Stimulated activated CD4-positive, alpha-beta T cell treated with anti-CD3 and anti-CD28 coated beads, TNF-alpha, amount 100 ng/mL, for 24 hours (primary cell): ENCODE measurements around the gene EFNB3.
A peak's percentile ranks its signal among the peaks of the same experiment; 100 is the strongest.

Experiments used
- DNase-seq, 3 experiments: peaks; one replicate each; pipeline ENCODE4 v3.0.0-alpha.2; 2020; ENCODE audit warnings: low read depth in 3 of 3

The EFNB3 gene

DNA sequence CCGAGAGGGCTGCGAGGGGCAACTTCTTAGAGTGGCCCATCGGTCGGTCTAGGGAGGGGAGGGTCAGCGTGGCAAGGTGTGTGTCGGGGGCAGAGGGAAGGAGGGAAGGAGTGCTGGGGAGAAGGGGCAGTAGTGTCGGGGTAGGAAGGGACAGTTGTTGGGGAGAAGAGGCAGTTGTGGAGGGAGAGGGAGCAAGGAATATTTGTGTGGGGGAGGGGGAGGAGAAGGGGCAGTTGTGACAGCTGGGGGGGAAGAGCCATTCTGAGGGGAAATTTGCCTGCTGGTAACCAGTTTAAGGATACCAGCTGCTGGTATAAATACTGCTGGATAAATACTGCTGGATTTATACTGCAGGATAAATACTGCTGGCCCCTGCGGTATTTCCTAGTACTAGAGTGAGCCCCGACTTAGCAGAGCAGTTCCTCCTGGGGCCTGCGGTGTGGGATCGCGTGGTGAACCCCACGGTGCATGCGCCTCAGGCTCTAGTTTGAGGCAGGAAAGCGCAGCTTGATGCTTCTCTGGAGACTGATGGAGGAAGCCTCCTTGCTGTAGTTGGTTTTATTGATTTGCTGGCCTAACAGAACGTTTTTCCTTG, 12.9 kb downstream of the EFNB3 start:
- DNase-seq: peak in 1 of 3 experiments; percentile 15

DNA sequence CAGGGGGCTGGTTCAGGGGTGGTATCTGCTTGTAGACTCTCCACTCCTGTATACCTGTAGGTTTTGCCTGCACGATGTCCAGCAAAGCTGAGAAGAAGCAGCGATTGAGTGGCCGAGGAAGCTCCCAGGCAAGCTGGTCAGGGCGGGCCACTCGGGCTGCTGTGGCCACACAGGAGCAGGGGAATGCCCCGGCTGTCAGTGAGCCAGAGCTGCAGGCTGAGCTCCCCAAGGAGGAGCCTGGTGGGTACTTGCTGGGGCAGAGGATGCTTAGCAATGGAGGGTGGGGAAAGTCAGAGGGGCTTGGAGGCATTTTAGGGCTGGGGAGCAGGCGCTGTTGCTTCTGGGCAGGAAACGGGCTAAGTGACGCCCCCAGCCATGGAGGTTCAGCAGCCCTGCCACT, 14.7 kb downstream of the EFNB3 start:
- no peak for DNase-seq

DNA sequence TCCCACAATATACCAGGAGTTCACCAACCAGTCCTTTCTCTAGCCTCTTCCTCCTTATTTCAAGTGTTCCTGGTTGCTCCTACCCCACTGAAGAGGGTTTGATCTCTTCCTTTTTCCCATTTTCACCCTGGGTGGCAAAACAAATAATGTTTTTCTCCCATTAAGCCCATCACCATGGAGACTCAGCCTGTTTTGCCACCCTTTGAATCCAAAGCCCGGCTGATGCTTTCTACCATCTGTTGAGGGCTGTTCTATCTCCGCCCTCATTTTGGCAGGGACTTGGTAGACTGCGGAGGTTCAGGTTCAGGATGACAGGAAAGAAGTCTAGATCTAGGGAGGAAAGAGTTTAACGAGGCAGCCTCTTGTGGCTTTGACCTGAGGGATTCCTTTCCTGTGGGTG, 15.1 kb downstream of the EFNB3 start:
- no peak for DNase-seq

DNA sequence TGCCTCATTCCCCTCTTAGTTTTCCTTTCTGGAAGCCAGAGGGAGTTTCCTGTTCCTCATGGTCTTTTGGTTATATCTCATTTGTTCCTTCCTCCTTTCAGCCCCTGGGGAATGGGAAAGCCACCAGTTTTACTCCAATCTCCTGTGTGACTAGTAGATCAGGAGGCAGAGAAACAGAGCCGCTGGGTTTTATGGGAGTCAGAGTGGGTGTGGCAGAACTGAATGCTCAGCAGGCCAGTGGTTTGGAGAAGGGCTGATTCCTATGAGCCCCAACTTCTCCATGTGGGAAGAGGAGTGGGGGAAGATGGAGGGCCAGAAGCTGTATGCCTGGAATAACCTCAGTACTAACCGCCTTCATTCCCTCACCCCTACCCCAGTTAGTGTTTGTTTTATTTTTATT, 16.6 kb downstream of the EFNB3 start:
- DNase-seq: no peak

DNA sequence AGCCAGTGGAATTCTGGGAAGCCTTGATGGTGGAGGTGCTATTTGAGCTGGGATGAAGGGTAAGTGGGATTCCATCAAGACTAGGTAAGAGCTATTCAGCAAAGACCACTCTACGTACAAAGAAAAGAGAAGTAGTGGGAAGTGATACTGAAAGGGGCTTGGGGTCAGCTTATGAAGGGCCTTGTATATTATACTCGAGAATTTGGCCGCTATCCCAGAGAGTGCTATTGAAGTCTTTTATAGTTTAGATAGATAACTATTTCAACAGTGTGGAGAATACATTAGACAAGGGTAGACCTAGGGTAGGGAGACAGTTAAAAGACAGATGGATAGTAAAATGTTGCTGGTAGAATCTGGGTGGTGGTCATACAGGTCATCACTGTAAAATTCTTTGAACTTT, 22.9 kb downstream of the EFNB3 start:
- no peak for DNase-seq

DNA sequence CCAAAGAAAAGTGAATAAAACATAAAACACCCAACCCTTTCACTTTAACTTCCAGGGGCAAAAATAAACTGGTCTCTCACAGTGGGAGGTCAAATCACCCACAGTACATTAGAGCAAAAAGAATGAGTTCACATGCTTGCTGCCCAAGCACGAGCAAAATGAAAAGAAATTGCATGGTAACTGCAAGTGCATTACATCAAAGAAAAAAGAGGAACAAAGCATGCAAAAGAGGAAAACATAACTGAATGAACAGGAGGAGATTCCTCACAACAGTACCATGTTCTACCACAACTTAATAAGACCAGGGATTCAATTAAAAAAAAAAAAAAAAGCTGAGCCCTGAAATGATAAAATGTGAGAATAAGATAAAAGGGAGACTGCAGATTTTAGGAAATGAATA, 24.8 kb downstream of the EFNB3 start:
- DNase-seq: no peak

DNA sequence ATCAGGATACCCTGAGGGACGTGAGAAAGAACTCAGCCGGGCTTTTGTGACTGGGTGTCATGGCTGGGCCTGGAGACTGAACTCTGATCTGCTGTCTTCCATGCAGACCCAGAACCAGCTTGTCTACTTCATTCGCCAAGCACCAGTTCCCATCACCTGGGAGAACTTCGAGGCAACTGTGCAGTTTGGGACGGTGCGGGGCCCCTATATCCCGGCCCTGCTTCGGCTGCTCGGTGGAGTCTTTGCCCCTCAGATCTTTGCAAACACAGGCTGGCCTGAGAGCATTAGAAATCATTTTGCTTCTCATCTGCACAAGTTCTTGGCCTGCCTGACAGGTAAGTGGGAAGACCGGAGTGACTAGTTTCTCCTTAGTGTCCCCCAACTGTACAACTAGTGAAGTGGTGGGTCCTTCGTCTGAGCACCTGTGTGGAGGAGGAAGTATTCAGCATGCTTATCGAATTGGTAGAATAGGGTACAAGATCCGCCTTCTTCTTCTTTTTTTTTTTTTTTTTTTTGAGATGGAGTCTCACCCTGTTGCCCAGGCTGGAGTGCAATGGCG, 28.1 kb downstream of the EFNB3 start:
- DNase-seq: no peak

DNA sequence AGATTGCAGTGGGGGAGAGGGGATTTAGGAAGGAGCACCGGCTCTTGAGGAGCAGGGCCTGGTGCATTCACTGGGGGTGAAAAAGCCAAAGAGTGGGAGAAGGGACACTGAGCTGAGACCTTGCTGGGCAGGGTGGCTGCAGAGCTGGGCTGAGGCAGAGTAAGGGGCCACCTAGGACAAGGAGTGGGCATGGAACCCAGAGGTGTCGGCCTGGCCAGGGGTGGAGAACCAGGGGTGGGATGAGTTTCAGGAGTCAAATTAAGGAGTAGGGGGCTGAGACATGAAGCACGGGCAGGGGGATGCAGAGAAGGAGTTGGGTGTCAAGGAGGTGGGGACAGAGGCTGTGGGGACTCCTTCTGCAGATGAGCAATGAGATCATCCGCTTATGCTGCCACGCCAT, 32.6 kb downstream of the EFNB3 start:
- DNase-seq: no peak

DNA sequence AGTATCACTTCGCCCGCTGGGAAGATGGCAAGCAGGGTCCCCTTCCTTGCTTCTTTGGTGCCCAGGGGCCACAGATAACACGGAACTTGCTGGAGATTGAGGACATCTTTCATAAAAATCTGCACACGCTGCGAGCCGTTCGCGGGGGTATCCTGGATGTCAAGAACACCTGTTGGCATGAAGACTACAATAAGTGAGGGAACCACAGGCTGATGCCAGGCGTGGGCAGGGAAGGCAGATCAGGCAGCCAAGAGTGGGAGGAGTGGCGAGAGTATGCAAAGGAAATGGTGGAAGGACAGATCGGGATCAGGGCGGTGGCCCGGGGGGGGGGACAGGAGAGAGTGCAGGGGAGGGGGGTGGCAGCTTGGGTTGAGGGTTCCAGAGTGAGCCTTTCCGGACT, 34.7 kb downstream of the EFNB3 start:
- DNase-seq: no peak

DNA sequence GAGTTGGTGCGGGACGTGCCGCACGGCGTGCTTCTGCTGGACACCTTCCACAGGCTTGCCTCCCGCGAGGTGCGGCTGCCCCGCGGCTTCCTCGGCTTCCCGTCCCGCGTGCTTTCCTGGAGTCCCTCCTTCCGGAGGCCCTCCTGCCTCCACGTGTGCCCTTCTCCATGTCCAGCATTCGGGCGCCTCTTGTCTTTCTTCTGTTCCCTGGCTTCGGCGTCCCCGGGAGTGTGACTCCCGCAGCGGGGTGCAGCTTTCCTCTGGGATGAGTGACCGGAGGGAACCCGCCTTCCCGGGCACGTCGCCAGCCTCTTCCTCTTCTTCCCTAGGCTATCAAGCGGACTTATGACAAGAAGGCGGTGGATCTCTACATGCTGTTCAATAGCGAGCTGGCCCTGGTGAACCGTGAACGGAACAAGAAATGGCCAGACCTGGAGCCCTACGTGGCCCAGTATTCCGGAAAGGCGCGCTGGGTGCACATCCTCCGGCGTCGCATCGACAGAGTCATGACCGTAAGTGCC, 35.5 kb downstream of the EFNB3 start:
- DNase-seq: no peak

DNA sequence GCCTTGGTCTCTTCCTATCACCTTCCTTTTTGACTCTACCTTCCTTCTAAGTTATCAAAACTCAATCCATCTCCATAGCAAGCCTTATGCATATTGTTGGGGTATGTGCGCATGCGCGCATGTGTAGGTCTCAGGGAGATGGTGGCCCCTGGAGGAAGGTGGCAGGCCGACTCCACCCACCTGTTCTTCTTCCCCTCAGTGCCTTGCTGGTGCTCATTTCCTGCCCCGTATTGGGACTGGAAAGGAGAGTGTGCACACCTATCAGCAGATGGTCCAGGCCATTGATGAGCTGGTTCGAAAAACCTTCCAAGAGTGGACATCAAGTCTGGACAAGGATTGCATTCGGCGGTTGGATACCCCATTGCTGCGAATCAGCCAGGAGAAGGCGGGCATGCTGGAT, 37.7 kb downstream of the EFNB3 start:
- DNase-seq: no peak

DNA sequence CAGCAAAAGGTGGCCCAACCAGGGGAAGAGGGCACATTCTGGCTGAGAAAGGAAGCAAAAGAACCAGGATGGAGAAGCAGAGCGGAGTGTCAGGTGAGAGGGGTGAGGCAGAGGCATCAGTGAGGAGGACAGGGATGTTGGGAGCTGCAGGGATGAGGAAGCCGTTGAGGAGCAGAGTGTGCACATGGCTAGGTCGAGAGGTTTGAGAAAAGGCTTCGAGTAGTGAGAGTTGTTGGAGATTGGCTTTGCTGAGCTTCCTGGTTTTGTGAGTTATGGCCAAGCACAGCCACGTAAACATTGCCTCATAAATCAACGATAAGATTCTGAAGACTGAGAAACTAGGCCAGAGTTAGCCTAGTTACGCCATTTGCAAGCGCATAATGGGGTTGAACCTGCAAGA, 39.4 kb downstream of the EFNB3 start:
- DNase-seq: no peak

DNA sequence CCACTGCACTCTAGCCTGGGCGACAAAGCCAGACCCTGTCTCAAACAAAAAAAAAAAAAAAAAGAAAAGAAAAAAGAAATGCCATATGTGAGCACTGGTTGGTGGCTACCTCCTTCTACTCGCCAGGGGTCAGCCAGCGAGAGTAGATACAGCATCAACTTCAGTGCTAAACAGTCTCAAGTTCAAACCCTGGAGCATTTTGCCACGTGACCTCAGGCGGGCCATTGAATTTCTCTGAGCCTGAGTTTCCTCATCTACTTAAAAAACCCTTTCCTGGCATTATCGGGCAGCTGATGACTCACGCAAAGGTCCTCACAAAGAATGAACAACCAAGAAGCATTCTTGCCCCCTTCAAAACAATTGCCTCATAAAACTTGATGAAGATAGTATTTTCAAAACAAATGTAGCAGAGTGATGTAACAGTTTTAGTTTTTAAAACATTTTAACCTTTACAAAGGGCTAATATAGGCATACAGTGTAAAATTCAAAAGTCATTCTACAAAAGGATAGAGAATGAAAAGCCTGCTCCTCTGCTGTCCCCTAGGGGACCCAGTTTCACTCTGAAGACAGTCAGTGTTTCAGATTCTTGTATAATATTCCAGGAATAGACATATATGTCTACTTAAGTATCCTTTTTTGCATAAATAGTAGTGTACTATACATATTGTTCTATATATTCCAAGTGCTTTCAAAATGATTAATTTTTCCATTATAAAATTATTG, 40.9 kb downstream of the EFNB3 start:
- no peak for DNase-seq

DNA sequence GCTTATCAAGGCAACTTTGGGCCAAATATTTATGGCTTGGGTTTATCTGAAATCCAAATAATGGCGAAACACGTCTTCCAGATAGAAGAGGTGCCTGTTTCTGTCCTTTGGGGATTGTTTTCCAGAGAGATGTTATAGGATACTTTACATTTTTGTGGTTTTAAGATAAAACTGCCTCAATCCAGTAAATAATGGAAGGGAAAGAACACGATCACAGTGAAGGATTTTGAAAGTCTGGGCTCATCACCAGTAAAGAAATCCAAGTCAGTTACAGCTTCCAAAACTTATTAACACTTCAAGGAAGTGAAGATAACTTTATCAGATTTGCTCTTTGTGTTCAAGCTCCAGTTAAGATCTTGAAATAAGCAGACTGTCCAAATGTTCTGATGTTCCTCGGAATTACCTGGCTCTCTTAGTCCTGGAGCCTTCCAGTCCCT, 42.7 kb downstream of the EFNB3 start:
- DNase-seq: no peak

DNA sequence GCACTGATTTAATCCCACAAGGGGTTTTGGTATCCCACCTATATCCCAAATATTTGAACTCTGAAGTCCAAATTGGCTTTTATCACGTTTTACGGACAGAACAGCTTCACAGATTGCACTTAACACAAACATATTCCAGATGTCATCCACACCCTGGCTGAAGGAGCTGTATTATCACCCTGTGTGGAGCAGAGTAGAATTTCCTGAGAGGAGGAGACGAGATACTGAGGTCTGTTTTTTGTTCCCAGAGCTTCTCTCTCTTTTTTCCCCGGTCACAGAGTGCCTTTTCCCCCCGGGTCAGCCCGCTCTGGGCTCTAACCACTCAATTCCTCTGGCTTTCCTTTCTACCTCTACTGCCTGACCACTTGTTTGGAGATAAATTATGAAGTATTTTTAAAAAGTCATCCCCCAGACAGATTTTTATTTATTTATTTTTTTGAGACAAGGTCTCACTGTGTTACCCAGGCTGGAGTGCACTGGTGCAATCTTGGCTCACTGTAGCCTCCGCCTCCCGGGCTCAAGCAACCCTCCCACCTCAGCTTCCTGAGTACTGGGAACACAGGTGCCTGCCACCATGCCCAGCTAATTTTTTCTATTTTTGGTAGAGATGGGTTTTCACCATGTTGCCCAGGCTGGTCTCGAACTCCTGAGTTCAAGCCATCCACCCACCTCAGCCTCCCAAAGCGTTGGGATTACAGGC, 43.2 kb downstream of the EFNB3 start:
- DNase-seq: no peak

DNA sequence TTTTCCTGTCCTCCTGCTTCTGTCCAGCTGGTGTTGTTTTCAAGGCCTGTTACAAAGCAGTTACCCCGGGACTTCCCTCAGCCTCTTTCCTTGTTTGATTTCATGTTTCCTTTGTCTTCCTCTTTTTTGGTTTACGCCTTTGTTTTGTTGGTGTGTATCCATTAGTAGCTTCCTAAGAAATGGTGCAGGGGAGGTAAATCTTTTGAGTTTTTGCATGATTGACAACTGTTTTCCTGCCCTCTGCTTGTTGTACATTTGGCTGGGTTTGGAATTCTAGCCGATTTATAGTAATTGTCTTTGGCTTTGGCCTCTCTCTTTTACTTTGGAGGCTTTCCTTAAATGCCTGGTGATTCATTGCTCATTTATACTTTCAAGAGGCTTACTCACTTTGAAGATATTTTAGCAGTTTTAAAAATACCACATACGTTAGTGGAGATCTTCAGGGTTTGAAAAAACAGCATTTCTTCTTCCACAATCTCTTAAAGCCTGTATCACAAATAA, 45.4 kb downstream of the EFNB3 start:
- DNase-seq: no peak

DNA sequence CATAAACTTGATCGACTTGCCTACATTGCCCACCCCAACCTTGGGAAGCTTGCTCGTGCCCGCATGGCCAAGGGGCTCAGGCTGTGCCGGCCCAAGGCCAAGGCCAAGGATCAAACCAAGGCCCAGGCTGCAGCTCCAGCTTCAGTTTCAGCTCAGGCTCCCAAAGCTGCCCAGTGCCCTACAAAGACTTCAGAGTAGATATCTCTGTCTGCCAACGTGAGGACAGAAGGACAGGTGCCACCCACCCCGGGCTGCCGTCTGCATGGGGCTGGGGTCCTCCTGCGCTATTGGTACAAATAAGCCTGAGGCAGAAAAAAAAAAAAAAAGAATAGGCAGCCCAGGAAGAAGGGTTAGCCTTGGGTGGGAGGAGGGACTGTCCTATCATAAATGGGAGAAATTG, 49.7 kb downstream of the EFNB3 start:
- DNase-seq: no peak

DNA sequence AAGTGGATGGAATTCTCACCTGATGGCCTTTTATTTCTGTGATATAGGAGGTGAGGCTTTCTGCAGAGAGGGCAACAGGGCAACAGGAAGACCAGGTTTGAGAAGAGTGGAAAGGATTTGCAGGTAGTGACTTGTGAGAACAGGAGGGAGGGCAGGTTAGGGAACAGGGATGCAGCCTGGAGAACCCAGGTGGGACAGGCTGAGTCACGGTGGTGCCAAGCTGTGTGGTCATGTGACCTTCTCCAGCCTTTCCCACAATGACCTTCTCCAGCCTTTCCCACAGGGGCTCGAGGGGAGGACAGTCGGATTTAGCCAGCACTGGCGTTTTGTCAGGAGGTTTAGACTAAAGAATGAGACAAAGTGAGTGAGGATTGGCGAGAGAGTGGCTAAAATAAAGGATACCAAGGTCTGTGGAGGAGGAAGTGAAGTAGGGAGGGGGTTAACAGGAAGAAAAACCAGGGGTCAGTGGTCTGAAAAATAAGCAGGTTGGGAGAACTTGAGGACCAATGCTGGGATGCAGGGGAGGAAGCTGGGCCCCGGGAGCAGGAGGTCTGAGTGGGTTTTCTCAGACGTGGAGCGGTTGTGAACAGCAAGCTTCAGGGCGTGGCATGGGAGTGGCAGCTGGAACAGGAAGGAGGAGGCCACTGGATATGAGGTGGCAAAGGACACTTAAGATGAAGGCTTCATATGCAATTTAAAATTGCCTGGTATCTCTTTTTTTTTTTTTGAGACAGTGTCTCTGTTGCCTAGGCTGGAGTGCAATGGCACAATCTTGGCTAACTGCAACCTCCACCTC, 50.3 kb downstream of the EFNB3 start:
- DNase-seq: no peak

DNA sequence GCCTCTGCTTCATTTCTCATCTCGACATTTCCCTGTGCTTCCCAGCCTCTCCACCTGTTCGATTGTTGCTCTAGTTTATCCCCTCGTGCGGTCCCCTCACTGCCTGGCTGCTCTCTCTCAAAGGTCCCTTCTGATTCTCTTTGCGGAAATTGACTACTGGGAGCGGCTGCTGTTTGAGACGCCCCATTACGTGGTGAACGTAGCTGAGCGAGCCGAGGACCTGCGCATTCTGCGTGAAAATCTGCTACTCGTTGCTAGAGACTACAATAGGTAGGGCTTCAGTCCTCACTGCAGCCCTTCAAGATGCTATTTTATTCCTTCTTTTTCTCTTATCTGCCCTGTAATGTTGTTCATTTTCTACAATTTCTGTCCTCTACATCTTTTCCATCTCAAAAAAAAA, 52.0 kb downstream of the EFNB3 start:
- DNase-seq: no peak
